Activated CD4-positive, CD25-positive, alpha-beta regulatory T cell treated with anti-CD3 and anti-CD28 coated beads, Interleukin-2, amount 50 U/mL, for 24 hours (primary cell): ENCODE results near the gene ZMIZ1.

Experiments
- ATAC-seq, 2 donors: fragments of 150-1000 bp; cut with Tn5 transposase; one replicate each; pipeline ENCODE4 v1.10.0; 2021; ENCODE audit warnings: mild to moderate bottlenecking in 1 of 2, moderate library complexity in 1 of 2

ZMIZ1 gene, protein sequence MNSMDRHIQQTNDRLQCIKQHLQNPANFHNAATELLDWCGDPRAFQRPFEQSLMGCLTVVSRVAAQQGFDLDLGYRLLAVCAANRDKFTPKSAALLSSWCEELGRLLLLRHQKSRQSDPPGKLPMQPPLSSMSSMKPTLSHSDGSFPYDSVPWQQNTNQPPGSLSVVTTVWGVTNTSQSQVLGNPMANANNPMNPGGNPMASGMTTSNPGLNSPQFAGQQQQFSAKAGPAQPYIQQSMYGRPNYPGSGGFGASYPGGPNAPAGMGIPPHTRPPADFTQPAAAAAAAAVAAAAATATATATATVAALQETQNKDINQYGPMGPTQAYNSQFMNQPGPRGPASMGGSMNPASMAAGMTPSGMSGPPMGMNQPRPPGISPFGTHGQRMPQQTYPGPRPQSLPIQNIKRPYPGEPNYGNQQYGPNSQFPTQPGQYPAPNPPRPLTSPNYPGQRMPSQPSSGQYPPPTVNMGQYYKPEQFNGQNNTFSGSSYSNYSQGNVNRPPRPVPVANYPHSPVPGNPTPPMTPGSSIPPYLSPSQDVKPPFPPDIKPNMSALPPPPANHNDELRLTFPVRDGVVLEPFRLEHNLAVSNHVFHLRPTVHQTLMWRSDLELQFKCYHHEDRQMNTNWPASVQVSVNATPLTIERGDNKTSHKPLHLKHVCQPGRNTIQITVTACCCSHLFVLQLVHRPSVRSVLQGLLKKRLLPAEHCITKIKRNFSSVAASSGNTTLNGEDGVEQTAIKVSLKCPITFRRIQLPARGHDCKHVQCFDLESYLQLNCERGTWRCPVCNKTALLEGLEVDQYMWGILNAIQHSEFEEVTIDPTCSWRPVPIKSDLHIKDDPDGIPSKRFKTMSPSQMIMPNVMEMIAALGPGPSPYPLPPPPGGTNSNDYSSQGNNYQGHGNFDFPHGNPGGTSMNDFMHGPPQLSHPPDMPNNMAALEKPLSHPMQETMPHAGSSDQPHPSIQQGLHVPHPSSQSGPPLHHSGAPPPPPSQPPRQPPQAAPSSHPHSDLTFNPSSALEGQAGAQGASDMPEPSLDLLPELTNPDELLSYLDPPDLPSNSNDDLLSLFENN

DNA sequence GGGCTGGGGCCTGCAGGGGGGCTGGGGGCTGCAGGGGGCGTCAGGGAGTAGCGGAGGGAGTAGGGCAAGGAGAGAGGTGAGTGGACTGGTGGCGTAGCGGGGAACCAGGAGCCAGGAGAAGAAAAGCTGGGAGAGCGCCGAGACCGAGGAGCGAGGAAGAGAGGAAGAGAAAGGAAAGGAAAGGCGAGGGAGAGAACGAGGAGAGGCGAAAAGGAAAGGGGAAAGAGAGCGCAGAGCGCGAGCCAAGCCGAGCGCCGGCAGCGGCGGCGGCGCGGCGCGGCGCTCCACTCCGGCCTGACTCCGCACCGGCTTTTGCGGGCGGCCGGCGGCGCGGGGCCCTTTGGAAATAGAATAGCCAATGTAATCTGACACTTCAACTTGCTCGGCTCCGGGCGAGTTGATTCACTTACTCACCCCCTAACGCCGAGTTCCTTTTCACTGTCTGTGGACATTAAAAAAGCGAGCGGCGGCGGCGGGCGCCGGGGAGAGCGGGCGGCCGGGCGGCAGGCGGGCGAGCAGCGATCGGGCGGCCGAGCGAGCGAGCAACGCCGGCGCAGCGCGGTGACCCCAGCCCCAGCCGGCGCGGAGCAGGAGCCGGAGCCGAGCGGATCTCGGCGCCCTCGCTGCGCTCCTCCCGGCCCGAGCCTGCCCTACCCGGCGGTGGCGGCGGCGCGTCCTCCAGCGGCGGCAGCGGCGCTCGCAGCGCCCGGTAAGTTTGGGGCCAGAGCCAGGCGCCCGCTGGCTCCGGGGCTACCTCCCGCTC, at the start of gene ZMIZ1:
TSS of gene ZMIZ1 (plus strand) at position 405 of the 763 bp plus-strand sequence. CDS start 132,667 bp downstream, outside the sequence.
- peak; percentile 68 to 70 for ATAC-seq

DNA sequence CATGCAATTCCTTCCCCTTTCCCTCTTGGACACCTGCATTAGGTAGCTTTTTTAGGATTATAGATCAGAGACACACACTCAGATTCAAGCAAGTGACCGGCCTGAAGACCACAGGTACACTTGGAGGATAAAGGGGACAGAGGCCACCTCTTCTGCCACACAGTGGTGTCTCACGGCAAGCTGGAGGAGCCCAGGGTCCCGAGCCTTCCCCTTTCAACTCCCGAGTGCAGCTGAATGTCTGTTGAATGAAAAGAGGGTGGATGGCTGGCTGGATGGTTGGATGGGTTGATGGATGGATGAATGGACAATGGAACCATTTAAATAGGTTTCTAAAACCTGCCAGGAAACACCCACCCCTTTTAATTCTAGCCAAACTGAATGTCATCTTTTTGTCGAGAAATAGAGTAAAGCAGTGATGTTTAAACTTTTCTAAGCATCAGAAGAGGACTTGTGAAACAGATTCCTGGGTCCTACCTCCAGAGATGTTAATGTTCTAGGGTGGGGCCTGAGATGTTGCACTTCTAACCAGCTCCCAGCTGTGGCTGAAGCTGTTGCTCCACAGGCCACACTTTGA, 49.2 kb upstream of the ZMIZ1 start:
- no peak for ATAC-seq

DNA sequence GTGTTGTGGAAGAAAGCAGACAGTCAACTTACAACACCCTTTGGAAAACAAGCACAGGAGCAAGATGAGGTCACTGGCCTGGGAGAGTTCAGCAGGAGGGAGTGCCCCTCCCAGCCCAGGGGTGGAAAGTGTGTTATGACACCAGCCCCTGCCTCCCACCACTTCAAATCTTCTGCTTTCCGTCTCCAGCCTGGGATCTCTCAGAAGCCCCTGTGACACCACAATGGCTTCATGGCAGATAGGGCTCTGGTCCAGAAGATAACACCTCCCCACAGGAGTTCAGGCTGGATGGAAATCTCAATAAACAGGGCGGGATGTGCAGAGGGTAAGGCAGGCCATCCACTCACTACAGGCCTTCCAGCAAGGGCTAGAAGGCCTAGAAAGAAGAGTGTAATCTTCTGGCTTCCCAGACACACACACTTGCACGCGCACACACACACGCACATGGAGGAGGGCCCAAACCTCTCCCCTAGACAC, 48.7 kb upstream of the ZMIZ1 start:
- ATAC-seq = no peak

DNA sequence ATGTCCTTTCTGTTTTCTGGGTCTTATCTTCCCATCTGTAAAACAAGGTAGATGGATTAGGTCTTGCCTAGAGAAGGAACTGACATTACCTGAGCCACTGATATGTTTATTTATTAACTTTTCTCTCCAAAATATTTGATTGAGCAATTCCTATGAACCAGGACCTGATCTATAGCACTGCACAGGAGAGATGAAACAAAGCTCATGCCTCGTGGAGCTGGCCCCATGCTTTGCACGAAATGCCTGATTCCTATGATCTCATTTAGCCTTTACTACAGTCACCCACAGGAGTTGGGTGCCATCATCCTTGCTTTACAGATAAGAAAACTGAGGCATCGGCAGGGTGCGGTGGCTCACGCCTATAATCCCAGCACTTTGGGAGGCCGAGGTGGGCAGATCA, 48.2 kb upstream of the ZMIZ1 start:
- no peak for ATAC-seq

DNA sequence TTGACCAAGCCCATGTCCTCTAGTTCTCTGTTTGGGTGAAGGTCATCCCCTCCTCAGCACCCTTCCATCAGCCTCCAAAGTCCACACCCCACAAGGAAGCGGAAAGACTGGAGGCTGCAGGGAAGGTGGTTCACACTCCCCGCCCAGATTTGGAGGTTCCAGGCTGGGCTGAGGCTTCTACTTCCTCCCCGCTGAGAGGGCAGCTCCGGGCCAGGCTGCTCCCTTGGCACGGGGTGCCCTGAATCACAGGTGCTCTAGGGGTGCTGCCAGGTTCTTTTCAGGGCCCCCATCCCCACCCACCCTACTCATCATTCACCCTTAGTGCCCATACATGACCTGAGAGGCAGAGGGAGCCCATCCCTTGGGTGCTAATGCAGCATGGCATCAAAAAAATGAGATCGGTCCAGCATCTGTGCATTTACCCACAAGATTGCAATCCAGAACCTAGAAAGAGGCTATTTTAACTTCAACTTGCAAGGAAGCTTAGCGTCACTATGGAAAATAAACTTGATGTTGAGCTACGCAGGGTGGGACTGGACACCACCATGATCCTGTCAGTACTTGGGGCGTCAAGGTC, 47.3 kb upstream of the ZMIZ1 start:
- ATAC-seq = no peak

DNA sequence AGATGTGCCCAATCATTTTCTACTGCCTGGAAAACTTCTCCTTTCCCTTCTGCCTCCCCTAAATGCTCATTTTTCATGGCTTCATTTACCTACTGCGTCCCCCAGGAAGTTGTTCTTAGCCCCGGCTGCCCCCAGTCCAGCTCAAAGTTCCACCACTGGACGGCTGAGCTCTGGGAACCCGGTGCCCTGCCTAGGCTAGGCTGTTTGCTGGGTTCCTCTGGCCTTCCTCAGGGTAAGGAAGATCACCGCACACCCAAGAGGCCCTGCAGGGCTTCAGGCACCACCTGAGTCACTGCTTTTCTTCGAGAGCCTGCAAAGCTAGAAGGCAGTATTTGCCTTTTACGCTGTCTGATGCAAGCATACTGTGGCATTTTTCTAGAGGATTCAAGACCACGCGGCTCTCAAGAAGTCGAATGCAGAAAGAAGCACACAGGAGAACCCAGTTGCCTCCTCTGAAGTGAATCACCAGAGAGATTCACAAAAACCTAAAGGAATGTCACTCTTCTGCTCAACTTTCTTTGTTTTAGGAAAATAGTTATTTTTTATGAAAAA, 46.7 kb upstream of the ZMIZ1 start:
- no peak for ATAC-seq

DNA sequence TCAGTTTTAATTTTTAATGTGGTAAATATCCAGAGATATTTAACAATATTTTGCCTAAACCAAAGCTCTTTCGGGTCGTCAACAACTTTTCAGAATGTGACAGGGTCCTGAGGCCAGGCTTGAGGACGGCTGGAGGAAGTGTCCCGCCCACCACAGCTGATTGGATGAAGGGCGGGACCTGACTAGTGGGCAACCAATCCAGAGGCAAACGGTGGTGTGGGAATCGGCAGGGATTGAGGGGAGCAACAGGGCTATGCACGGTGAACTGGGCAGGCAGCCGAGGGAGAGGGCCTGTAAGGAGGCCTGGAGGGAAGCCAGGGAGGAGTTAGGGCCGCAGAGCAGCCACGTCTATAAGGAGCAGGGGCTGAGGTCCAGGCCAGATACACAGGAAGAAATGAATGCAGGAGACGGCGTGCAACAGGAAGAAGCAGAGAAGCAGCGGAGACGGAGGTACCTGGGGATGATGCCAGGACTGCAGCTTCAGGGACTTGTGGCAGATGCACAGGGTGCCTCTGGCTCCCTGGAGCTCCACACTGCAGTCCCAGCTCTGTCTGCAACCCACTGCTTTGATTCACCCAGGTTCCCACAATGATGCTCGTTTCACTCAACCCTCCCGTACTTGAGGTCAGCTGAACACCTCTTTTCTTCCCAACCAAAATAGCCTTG, 46.1 kb upstream of the ZMIZ1 start:
- no peak for ATAC-seq

DNA sequence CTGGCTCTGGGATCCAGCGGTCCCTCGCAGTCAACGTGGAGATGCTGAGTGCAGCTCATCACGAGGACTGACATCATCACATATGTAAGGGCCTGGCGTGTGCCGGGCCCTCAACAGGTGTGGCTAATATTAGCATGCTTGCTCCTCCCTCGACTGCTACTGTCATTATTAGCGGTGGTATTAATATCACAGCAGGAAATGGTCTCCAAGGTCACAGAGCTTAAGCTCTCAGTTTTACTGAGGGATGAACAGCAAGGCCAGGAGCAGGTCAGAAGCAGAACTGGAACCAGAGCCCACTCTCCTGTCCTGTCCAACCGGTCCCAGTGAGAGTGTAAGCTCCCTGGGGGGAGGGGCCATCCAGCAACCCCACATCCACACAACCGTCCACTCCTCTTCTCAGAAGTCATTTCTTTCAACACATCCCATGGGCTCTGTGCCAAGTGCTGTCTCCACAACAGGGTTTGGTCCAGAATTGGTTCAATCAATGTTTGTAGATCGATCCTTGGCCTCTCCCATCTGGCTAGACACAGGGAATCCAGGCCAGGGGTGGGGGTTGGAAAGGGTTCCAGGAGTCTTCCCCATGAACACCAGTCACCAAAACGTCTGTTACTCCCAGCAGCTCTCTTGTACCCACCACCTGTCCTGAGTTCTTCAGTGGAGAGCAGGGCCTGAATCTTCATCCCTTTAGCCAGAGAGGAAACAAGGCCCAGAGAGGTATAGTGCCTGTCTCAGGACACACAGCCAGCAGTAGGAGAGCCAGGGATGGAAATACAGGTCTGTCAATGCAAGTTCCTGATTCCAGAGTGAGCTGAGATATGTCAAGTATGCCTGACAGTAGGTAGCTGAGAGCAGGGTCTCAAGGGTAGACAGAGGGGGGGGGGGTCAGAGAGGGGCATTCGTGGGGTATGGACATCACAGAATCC, 45.3 kb upstream of the ZMIZ1 start:
- no peak for ATAC-seq

DNA sequence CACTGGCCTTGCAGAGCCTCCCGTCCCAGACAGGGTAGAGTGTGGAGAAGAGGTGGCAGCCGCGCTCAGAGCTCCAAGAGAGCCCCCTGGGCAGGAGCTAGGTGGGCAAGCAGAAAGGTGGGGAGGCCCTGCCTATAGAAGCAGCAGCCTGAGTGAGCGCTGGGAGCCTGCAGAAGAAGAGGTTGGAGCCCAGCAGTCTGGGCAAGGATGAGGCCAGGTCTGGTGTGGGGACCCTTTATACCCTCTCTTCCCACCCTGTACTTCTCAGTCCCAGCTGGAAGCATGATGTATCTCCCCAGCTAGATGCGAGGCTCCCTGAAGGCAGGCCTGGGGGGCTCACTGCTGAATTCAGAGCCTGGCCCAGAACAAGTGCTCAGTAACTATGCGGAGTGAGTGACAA, 44.5 kb upstream of the ZMIZ1 start:
- no peak for ATAC-seq

DNA sequence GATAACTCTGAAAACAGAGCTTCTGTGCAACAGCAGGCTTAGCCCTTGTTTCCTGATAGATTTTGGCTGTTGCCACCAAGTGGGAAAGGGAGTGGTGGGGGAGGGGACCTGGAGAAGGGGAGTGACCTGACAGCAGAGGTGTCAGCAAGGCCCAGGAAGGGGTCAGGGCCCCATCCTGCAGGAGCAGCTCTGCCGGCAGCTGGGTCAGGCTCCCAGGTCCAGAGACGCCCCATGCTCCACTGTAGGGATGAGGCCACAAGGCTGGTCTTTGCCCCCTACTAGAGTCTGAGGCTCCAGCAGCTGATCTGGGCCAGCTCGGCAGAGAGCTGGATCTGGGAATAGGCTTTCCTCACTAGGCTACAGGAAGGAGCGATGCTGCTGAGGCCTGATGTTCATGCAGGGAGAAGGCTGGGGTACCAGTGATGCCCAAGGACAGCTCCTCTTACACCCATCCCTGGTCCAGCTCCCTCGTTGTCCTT, 44.0 kb upstream of the ZMIZ1 start:
- ATAC-seq = no peak

DNA sequence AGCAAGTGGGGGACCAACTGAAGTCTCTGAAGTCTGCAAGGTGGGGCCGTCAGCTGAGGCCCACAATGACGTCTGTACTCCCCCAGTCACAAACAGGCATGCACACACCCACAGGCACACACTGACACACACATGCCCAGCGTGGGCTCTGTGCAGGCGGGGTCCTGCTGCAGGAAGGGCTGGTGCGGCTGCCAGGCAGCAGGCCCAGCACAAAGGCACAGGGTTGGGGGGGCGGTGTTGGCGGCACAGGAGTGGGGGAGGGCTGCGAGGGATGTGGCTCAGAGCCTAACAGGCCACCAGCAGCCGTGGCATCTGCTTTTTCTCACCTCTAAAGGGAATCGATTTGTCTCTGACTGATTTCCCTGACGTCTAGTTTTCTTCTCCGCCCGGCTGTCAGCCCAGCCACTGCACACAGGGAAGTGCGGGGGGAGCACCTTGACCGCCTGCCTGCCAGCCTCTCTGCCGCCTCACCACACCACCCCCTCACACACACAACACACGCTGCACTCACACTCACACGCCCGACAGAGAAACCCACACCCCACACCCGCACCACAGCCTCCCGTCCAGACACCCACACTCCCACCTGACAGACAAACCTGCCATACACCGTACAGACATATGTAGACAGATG, 43.5 kb upstream of the ZMIZ1 start:
- peak in 1 of 2 donors; percentile 30 for ATAC-seq

DNA sequence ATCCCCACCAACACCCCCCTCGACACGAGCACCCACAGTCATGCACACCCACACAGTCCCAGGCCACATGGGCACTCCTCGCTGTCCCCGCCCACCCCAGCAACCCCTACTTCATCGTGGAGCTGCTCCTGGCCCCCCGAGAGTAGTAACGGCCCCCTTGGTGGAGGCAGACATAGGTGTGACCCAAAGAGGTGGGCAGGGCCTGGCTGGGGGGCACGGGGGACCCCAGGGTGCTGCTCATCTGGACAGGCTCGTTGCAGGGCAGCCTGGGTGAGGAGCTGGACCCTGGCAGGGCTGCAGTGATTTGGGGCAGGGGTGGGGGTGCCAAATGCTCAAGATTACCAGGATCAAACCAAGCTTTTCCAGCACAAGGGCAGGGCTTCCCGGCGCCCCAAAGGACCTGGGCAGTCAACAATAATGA, 42.4 kb upstream of the ZMIZ1 start:
- no peak for ATAC-seq

DNA sequence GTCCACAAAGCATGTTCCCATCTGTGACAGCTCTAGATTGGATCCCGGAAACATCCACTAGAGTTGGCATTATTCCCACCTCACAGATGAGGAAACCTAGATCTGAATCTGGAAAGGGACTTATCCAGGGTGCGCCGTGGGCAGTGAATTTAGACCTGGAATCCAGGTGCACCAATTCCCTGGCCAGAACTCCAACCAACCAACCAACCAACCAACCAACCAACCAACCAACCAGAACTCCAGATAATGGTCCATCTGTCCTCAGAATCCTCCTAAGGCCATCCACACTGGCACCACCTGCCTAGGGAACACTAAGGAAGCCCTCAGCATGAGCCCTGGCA, 42.0 kb upstream of the ZMIZ1 start:
- no peak for ATAC-seq

DNA sequence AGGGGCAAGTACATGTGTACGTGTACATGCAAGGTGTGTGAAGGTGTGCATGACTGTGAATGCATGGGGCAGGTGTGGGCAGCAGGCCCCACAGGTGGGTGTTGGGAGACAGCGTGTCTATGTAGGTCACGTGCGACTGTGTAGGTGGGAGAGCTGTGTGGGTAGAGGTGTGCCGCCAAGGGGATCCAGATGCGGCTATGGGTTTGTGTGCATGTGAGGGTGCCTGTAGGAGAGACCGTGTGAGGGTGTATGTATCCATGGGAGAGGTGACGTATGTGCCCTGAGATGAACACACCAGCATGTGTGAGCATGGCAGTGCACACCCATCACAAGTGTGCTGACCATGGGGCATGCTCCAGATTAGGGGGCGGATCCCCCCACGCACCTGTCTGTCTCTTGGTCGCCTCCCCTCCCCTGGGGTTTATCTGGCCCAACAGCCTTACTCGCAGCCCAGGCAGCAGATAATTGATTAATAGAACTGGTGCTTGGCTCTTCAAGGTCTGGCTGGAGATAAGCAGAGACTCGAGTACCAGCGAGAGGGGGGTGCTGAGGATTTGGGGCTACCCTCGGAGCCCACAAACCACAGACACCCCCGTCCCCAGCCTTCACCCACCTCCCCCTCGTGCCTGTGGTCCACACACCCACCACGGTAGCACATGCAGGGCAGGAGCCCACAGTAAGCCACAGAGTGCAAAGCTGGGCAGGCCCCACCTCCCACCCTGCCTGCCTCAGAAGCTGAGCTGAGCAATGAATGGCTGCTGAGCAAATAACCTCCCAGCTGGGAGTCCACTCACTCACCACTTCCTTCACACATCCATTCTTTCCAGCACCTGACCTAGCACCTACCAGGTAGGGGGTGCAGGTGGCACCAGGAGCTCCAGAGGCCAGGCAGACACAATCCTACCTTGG, 41.4 kb upstream of the ZMIZ1 start:
- peak in 1 of 2 donors; percentile 60 for ATAC-seq

DNA sequence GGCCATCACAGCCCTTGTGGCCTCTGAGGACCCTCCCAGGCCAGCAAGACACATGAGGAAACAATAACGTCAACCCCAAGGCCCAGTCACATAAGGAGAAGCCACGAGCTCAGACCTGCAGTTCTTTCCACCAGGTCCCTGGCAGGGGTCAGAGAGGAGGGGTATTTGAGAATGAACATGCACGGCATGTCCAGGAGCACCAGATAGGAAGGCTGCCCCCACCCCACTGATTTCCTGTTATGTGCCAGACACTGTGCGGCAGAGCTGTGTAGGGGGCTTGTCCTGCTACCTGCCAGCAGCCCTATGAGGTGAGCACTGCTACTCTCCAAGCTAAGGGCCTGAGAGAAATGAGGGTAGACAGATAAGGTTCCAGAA, 40.7 kb upstream of the ZMIZ1 start:
- no peak for ATAC-seq

DNA sequence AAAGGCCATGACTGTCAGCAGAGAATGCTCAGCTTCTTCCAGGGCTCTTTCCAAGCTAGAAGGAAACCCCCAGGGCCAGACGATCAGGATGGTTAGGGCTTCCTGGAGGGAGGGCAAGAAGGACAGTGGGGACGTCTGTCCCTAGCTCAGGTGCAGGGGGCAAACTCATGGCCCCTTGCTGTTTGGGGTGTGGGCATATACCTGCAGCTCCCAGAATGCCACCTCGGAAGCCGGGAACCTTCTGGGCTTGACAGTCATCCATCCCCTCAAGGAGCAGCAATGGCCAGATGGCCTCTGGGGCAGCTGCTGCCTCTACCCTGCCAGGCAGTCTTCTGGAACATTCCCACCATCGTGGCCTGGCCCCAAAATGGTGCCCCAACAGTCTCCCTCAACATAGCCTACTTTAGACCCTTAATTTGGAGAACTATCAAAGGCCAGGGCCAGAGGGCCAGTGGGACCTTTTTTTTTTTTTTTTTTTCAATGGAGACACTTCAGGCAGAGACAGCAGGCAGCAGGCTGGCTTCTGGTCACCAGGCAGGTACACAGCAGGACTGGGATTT, 40.2 kb upstream of the ZMIZ1 start:
- no peak for ATAC-seq

DNA sequence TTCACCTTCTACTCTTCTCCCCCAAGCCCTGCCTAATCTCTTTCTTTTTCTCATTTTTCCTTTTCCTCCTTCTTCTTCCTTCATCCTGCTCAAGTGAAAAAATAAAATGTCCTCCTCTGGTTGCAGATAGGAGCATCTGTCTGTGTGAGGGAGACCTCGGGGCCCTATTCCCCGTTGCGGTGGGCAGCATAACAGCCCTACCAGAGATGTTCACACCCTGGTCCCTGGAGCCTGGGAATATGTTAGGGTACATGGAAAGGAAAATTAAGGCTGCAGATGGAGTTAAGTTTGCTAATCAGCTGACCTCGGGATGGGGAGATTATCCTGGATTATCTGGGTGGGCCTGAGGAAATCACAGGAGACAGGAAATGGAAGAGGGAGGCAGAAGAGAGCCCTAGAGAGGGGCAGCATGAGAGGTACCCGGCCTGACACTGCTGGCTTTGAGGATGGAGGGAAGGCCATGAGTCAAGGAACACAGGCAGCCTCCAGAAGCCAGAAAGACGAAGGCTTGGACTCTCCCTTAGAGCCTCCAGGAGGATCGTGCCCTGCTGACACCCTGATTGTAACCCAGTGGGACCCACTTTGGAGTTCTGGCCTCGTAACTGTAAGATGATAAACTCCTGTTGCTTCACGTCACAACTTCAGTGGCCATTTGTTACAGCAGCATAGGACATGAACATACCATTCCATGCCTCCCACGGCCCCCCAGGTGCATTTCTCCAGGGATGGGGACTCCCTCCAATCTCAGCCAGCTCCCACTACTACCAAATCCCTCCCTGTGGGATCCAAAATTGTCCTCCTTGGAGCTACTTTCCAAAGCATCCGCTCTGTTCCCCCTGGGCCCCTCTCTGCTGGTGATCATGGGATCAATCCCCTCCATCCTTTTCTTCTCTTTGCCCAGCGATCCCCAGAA, 39.0 kb upstream of the ZMIZ1 start:
- ATAC-seq = no peak
